Brain microvascular endothelial cell (primary cell): ENCODE measurements around the gene ZFC3H1.

ENCODE experiments used
- DNase-seq: peaks from one replicate; pipeline ENCODE4 v3.0.0-alpha.2; 2020
- H3K27ac ChIP-seq: fragments of 250-450 bp; sonication (Bioruptor Pico); 2 replicates; pipeline ENCODE4 v1.5.1; 2020; ENCODE audit warnings: mild to moderate bottlenecking, moderate library complexity
- H3K27me3 ChIP-seq: fragments of 250-450 bp; sonication (Bioruptor Pico); replicated peaks from 2 replicates; pipeline ENCODE4 v1.5.1; 2020; ENCODE audit warnings: mild to moderate bottlenecking
- H3K36me3 ChIP-seq: fragments of 250-450 bp; sonication (Bioruptor Pico); replicated peaks from 2 replicates; pipeline ENCODE4 v1.5.1; 2020; ENCODE audit warnings: mild to moderate bottlenecking
- H3K4me3 ChIP-seq: 2 replicates; pipeline ENCODE4 v1.5.1; 2011; ENCODE audit warnings: low read depth, mild to moderate bottlenecking, control low read depth, low read length, moderate library complexity
- CTCF ChIP-seq: IDR thresholded peaks from 2 replicates; pipeline ENCODE4 v1.5.1; 2011; ENCODE audit warnings: low read depth, mild to moderate bottlenecking, moderate library complexity, low read length, control low read depth, inconsistent platforms; ENCODE audit errors: missing control alignments
- in situ Hi-C: cut with HindIII; loops from 2 replicates; pipeline ENCODE4 v1.10.0; 2017; ENCODE audit warnings: low sequenced_read_pairs, low pct_ligation_motif_present

The ZFC3H1 gene

GRCh38 chr12:71602761-71603577 lies 60.7 kb downstream of the ZFC3H1 start:
- no peak for DNase-seq
- Histone ChIP-seq H3K27ac (no peak overlapping the region), H3K36me3 (peaks cover 18% of the 10 kb centered on the region), H3K4me3 (no peak overlapping the region), H3K27me3 (no peaks in the 10 kb centered on the region)
- TF ChIP-seq CTCF, result no peak
- in situ Hi-C loops, result no loop called here

DNA sequence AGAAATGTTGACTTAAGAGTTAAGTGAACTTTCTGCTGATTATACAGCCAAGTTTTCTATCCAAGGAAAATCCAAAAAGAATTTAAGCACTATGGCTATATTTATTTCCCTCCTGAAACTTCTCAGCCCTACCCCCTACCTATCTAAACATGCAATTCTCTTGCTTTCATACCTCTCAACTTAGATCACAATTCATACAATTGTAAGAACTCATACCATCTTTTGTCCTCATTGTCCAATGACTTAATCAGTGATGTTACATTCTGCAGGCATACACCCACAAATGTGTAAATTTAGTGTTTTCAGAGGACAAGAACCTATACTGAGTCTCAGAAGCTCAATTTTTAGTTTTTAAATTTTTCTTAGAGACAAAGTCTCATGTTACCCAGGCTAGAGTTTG lies 62.1 kb downstream of the ZFC3H1 start:
- Histone ChIP-seq H3K36me3 (peaks cover 8% of the 10 kb centered on the region), H3K27ac (no peak overlapping the region), H3K27me3 (no peaks in the 10 kb centered on the region), H3K4me3 (no peak overlapping the region)
- no peak for TF ChIP-seq CTCF
- DNase-seq, result no peak
- in situ Hi-C loops, result no loop called here

DNA sequence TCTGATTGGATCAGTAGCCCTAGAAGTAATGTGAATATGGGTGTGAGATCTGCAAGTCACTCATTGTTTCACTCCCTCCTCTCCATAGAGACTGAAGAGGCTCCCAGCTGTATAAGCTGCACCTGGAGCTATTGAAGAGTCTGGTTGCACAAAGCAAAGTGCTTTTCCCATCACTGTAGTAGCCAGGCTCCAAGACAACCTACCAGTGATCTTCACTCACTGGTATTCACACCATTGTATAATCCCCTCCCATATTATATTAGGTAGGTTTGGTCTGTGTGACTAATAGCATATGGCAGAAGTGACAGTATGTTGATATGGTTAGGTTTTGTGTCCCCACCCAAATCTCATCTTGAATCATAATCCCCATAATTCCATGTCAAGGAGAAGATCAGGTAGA lies 64.4 kb downstream of the ZFC3H1 start:
- Histone ChIP-seq H3K36me3 (no peaks in the 10 kb centered on the region), H3K4me3 (no peak overlapping the region), H3K27ac (no peak overlapping the region), H3K27me3 (no peaks in the 10 kb centered on the region)
- in situ Hi-C loops, result no loop called here
- no peak for TF ChIP-seq CTCF
- no peak for DNase-seq

DNA sequence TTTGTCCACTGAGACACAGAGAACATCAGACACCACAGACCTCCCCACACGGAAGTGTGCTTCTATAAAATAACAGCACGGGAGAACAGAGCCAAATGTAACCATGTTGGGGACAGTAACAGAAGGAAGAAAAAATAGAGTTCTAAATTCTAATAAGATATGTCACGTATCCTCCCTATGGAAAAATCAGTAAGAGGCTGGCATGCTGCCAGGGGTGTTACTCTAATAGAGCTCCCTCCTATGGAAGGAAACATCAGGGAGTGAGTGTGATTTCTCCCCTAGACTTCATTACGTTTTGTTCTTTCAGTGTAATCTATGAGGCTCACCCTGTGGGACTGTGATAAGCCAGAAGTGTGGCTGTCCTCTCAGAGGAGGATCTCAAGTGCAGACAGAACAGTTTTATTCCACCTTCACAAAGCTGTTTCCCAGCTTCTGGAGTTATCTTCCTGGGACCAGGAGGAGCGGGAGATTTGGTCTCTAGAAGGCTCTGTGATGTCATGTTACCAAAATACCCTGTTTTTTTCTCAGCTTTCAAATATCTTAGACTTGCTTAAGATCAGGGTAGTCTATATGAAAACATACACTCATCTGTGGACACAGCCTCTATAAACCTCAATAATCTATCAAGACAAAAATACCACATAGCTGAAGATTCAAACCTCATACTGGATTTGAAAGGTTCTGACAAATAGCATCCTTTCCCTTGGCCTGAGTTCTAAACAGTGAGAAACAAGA lies 69.3 kb downstream of the ZFC3H1 start:
- H3K4me3 ChIP-seq, result no peak overlapping the region
- peak; percentile 29 for DNase-seq
- in situ Hi-C loops, result no loop called here

GRCh38 chr12:71592841-71593240 lies 70.8 kb downstream of the ZFC3H1 start:
- no peak for TF ChIP-seq CTCF
- Histone ChIP-seq H3K27ac (no peak overlapping the region), H3K36me3 (no peaks in the 10 kb centered on the region), H3K4me3 (no peak overlapping the region), H3K27me3 (no peaks in the 10 kb centered on the region)
- no peak for DNase-seq
- in situ Hi-C loops, result no loop called here

More for the DNA sequence above, 69.3 kb downstream of the ZFC3H1 start:
- TF ChIP-seq CTCF, result no peak
- H3K27ac ChIP-seq, result no peak overlapping the region
- H3K27me3 ChIP-seq, result no peaks in the 10 kb centered on the region
- H3K36me3 ChIP-seq, result no peaks in the 10 kb centered on the region

DNA sequence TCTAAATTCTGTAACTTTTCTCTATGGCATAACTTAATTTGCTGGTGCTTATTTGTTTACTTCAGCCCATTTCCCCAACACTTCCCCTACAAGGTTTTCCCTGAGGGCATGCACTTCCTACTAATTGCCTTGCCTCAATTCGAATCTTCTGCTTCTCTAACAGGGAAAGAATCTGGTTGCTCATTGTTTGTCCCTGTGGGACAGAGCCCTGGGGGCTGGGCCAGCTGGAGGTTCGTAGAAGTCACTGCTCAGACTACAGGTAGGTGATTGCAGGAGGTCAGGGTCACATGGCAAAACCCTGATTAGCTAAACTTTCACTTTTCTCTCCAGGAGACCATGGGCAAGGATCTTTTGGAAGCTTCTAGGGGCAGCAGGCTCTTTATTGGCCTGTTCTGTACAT lies 72.0 kb downstream of the ZFC3H1 start:
- H3K27ac ChIP-seq, result no peak overlapping the region
- no peaks in the 10 kb centered on the region for H3K27me3 ChIP-seq
- no peaks in the 10 kb centered on the region for H3K36me3 ChIP-seq
- no peak for TF ChIP-seq CTCF
- H3K4me3 ChIP-seq, result no peak overlapping the region
- no peak for DNase-seq
- in situ Hi-C loops, result no loop called here
